ENCODE data around the gene REXO1.
A peak's percentile ranks its signal among the peaks of the same experiment; 100 is the strongest.

Gene REXO1

GRCh38 chr19:1770866-1771576 is 77.3 kb downstream of the REXO1 start:
- in situ Hi-C loops (cut with MboI; ENCODE audit: low sequenced_read_pairs, unreplicated experiment): no loop called here
- no peak for TF ChIP-seq CTCF (IDR thresholded peaks at IDR 0.05; ENCODE audit: borderline replicate concordance, control extremely low read depth, extremely low read depth, insufficient read depth, missing control alignments)

GRCh38 chr19:1769645-1769985 is 78.7 kb downstream of the REXO1 start:
- in situ Hi-C loops (cut with MboI; ENCODE audit: low sequenced_read_pairs, unreplicated experiment): loop anchor here (10.0 kb wide), 1 partner anchor 95 kb away; no protein-coding TSS in a partner anchor
- DNase-seq (ENCODE audit: low spot score): no peak
- no peak for TF ChIP-seq CTCF (IDR thresholded peaks at IDR 0.05; ENCODE audit: borderline replicate concordance, control extremely low read depth, extremely low read depth, insufficient read depth, missing control alignments)

More at GRCh38 chr19:1770866-1771576, 77.3 kb downstream of the REXO1 start:
- DNase-seq (ENCODE audit: low spot score): no peak

- TF ChIP-seq CTCF (IDR thresholded peaks at IDR 0.05; ENCODE audit: borderline replicate concordance, control extremely low read depth, extremely low read depth, insufficient read depth, missing control alignments): no peak
- no peak for DNase-seq (ENCODE audit: low spot score)
- in situ Hi-C loops (cut with MboI; ENCODE audit: low sequenced_read_pairs, unreplicated experiment): loop anchor here (10.0 kb wide), 1 partner anchor 94 kb away; no protein-coding TSS in a partner anchor
Measured at GRCh38 chr19:1768918-1769644, 79.2 kb downstream of the REXO1 start.

DNA sequence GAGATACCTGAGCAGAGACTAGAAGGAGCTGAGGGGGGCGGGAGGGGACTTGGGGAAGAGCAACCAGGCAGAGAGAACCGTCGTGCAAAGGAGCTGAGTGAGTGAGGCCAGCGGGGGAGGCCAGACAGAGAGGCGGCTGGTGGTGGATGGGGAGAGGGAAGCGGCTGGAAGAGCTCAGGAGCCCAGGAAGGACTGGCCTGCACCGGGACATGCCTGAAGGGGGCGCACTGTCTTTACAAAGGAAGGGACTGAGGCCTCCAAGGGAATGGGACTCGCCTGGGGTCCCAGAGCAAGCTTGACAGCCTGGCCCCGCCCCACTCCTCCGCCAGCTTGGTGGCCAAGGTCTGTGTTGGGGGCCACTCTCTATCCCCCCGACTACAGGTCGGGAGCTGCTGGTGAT is 80.0 kb downstream of the REXO1 start:
- DNase-seq (ENCODE audit: low spot score): no peak
- in situ Hi-C loops (cut with MboI; ENCODE audit: low sequenced_read_pairs, unreplicated experiment): loop anchor here (10.0 kb wide), 1 partner anchor 93 kb away; no protein-coding TSS in a partner anchor
- no peak for TF ChIP-seq CTCF (IDR thresholded peaks at IDR 0.05; ENCODE audit: borderline replicate concordance, control extremely low read depth, extremely low read depth, insufficient read depth, missing control alignments)

- TF ChIP-seq CTCF (IDR thresholded peaks at IDR 0.05; ENCODE audit: borderline replicate concordance, control extremely low read depth, extremely low read depth, insufficient read depth, missing control alignments): peak; percentile 97
- in situ Hi-C loops (cut with MboI; ENCODE audit: low sequenced_read_pairs, unreplicated experiment): loop anchor here (10.0 kb wide), 1 partner anchor 93 kb away; no protein-coding TSS in a partner anchor
- peak; percentile 92 for DNase-seq (ENCODE audit: low spot score)
Measured at GRCh38 chr19:1767464-1767933, 80.8 kb downstream of the REXO1 start.

DNA sequence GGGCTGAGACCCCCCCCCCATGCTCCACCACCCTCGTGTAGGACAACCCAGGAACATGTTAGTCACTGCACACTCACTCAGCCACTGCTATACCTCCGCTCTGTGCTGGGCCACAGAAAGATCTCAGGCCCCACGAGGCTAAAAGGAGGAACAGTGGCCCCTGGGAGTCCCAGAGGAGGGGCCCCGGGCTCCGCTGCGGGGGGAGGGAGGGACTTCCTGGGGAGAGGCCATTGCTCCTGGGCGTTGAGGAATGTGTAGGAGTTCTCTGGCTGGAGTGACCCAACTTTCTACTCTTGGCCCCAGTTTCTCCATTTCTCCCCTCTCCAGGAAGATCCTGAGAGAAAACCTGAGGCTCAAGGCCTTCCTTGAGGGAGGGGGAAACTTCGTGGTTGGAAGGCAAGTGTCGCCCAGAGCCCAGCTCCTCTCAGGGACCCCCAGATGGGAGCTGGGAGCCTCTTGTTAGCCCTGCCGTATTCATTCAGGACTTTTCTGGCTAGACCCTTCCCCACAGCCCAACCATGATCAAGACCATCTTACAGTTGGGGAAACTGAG is 81.4 kb downstream of the REXO1 start:
- no peak for DNase-seq (ENCODE audit: low spot score)
- in situ Hi-C loops (cut with MboI; ENCODE audit: low sequenced_read_pairs, unreplicated experiment): loop anchor here (10.0 kb wide), 1 partner anchor 92 kb away; no protein-coding TSS in a partner anchor
- TF ChIP-seq CTCF (IDR thresholded peaks at IDR 0.05; ENCODE audit: borderline replicate concordance, control extremely low read depth, extremely low read depth, insufficient read depth, missing control alignments): no peak
